Mucosa of descending colon (tissue), 3 donors: ENCODE results near the gene DISP1. TPM values are rescaled to one million over a fixed set of nuclear protein-coding genes. Genes with fewer than 3 reads are reported as not detected.

Experiments used
- ATAC-seq: fragments of 200-7000 bp; cut with Tn5 transposase; one replicate; pipeline ENCODE4 v1.9.1; 2020; ENCODE audit warnings: mild to moderate bottlenecking, moderate library complexity
- DNase-seq, 3 donors: peaks; one replicate each; pipeline ENCODE4 v3.0.0-alpha.2; 2020
- H3K36me3 ChIP-seq: fragments of 200-600 bp; one replicate; pipeline ENCODE4 v1.8.0; 2021; ENCODE audit warnings: low read depth, mild to moderate bottlenecking
- H3K4me1 ChIP-seq: fragments of 200-600 bp; one replicate; pipeline ENCODE4 v1.8.0; 2021; ENCODE audit warnings: low read depth, mild to moderate bottlenecking
- H3K4me3 ChIP-seq: fragments of 200-600 bp; one replicate; pipeline ENCODE4 v1.8.0; 2021; ENCODE audit warnings: mild to moderate bottlenecking
- H3K9me3 ChIP-seq: fragments of 200-600 bp; one replicate; pipeline ENCODE4 v1.8.0; 2021; ENCODE audit warnings: mild to moderate bottlenecking
- intact Hi-C, 2 donors: fragments of 100-400 bp; cut with DNase I in 1 of 2; cut with micrococcal nuclease in 1 of 2; formaldehyde crosslinking; loops; one replicate each; pipeline versions ENCODE4 v1.11.0 to v1.11.1; 2022; cut with DNase I, micrococcal nuclease
- total RNA-seq, 3 donors: library from RNA; stranded (reverse); fragmentation: NEBNext Ultra II Directional in 2 of 3; extraction: Animal tissue kit (Norgen Biotek cat#: 25700) in 2 of 3; gene quantifications; one replicate each; pipeline versions ENCODE4 v1.2.1 to v1.2.4, GENCODE V29; 2021 to 2023
- TF ChIP-seq, protein P1 (sequence below): fragments of 200-600 bp; IDR thresholded peaks from one replicate; pipeline ENCODE4 v1.8.0; 2022; ENCODE audit warnings: antibody characterized with exemption, mild to moderate bottlenecking
- donor health status: DM: no; HTN: no; CAD: no; lungs with moderate emphysema.
- donor health status: DM: no; HTN: no; CAD: no.
- donor health status: DM: no; HTN: yes; CAD: no.

DISP1 gene
- total RNA-seq, 3 donors from 2014 or later, result 4.7 to 15.8 (median 4.9) TPM

DNA sequence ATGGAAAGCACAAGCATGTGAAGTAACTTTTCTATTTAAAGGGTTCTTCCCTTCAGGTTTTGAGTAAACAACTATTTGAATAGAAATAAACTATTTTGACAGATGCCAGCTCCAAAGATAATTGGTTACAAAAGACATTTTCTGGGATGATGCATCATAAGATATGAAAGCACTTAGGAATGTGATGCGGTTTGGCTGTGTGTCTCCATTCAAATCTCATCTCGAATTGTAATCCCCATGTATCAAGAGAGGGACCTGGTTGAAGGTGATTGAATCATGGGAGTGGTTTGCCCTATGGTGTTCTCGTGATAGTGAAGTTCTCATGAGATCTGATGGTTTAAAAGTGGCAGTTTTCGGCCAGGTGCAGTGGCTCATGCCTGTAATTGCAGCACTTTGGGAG is 6.4 kb downstream of the DISP1 start:
- Histone ChIP-seq H3K4me1 (no peaks in the 10 kb centered on the region), H3K36me3 (no peaks in the 10 kb centered on the region), H3K9me3 (no peaks in the 10 kb centered on the region), H3K4me3 (no peak overlapping the region)
- DNase-seq (no peak), ATAC-seq (no peak)
- intact Hi-C loops, result no loop called here
- TF ChIP-seq, protein P1, sequence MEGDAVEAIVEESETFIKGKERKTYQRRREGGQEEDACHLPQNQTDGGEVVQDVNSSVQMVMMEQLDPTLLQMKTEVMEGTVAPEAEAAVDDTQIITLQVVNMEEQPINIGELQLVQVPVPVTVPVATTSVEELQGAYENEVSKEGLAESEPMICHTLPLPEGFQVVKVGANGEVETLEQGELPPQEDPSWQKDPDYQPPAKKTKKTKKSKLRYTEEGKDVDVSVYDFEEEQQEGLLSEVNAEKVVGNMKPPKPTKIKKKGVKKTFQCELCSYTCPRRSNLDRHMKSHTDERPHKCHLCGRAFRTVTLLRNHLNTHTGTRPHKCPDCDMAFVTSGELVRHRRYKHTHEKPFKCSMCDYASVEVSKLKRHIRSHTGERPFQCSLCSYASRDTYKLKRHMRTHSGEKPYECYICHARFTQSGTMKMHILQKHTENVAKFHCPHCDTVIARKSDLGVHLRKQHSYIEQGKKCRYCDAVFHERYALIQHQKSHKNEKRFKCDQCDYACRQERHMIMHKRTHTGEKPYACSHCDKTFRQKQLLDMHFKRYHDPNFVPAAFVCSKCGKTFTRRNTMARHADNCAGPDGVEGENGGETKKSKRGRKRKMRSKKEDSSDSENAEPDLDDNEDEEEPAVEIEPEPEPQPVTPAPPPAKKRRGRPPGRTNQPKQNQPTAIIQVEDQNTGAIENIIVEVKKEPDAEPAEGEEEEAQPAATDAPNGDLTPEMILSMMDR, result no peak

DNA sequence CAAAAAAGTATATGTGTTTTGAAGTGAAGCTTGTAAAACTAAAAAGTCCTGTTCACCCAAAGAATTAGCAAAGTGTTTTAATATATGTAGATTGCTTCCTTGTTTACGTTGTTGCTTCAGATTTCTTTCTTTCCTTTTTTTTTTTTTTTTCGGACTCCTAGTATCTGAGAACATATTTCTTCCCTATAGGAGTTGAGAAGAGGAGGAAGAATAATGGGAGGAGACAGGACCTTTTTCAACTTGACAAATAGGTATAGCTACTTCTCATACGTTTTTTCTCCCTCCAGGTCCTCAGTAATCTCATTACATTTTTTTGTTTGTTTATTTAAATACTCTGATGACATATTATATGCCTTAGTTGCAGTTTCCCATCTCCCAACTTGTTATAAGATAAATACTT is 8.9 kb downstream of the DISP1 start:
- no peak for DNase-seq
- H3K4me1 ChIP-seq, result no peaks in the 10 kb centered on the region

DNA sequence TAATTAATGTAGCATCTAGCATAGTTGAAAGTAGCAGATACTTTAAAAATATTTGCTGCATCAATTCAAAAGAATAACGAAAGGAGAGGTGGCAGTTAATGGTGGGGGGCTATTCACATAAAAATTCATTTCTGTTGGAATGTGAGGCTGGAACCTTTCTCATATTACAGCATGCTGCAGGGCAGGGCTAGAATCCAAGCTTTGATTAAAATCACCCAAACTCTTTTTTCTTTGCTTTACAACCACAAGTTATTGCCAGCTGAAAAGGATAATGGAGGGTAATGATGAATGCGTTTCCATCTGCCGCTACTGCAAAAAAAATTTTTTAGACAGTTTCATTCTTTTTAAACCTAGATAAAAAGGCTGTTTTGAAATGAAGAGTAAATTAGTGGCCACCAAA is 9.8 kb downstream of the DISP1 start:
- intact Hi-C loops, result no loop called here
- Histone ChIP-seq H3K4me1 (no peaks in the 10 kb centered on the region), H3K9me3 (no peaks in the 10 kb centered on the region), H3K36me3 (no peaks in the 10 kb centered on the region), H3K4me3 (no peak overlapping the region)
- TF ChIP-seq, protein P1, result no peak
- DNase-seq (no peak), ATAC-seq (no peak)

More for the DNA sequence above, 8.9 kb downstream of the DISP1 start:
- no peaks in the 10 kb centered on the region for H3K9me3 ChIP-seq
- TF ChIP-seq, protein P1, result no peak
- H3K36me3 ChIP-seq, result no peaks in the 10 kb centered on the region
- intact Hi-C loops, result no loop called here
- ATAC-seq, result no peak
- no peak overlapping the region for H3K4me3 ChIP-seq

DNA sequence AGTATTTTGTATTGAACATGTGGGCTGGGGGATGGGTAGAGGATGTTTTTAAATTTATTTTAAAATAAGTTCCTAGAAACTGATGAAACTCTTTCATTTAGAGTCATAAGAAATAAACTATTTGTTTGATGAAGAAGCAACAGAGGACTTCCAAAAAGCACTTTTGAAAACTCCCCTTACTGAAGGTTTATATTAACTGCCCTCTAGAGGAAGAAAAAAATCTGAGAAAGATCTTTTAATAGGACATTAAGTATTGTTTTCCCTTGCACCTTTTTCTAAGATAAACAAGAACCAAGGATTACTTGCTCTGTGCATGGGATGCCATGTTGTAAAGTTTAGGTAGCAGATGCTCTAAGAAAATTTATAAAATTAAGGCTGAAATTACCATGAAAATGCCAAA is 14.1 kb downstream of the DISP1 start:
- Histone ChIP-seq H3K9me3 (no peaks in the 10 kb centered on the region), H3K4me1 (no peaks in the 10 kb centered on the region), H3K36me3 (no peaks in the 10 kb centered on the region), H3K4me3 (no peak overlapping the region)
- DNase-seq, result no peak
- ATAC-seq, result no peak
- intact Hi-C loops, result no loop called here
- TF ChIP-seq, protein P1, result no peak

DNA sequence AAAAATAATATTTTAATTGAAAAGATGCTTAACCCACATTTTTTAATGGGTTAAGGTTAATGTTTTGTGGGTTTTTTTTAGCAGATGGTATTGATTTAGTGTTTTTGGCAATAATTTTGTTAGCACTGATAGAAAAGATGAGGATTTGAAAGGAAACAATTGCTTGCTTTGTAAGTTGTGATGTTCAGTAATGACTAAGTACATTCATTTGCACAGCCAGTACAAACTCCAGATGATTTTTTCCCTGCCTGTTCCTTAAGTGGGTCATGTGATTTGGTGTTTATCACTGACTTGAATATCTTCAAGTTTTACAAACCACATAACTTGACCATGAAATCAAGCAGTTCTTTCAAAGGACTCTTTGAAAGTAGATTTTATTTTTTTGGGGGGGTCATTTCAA is 15.0 kb downstream of the DISP1 start:
- no peaks in the 10 kb centered on the region for H3K9me3 ChIP-seq
- intact Hi-C loops, result no loop called here
- H3K4me3 ChIP-seq, result no peak overlapping the region
- H3K4me1 ChIP-seq, result no peaks in the 10 kb centered on the region
- ATAC-seq, result no peak
- no peaks in the 10 kb centered on the region for H3K36me3 ChIP-seq
- DNase-seq, result no peak
- TF ChIP-seq, protein P1, result no peak

DNA sequence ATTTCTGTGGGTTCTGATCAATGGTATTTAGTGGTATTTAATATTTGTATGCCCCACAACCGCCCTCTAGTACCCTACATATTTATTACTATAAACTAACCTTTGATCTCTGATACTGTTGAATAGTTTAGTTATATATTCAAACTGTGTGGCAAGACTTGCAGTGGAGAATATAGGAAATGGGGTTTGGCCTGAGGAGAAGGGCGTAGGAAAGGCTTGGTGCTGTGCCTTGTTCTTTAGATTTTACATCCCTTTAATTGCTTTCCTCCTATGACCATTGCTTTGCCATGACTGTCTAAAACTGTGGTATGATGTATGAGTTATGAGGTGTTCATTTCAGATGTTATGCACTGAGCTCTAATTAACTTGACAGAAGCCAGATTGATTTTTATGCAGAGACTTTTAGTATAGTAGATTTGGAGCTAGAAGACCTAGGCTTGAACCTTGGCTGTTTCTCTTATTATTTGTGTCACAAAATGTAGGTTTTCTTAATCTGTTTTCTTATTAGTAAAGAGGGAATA is 18.6 kb downstream of the DISP1 start:
- Histone ChIP-seq H3K4me3 (no peak overlapping the region), H3K9me3 (no peaks in the 10 kb centered on the region), H3K4me1 (no peaks in the 10 kb centered on the region), H3K36me3 (no peaks in the 10 kb centered on the region)
- TF ChIP-seq, protein P1, result no peak
- DNase-seq (no peak), ATAC-seq (no peak)
- intact Hi-C loops, result no loop called here
